HepG2 (cell line): ENCODE results near the gene PCED1B. TPM values are rescaled to one million over a fixed set of nuclear protein-coding genes. Genes with fewer than 3 reads are reported as not detected.

Experiments
- ATAC-seq: fragments of 200-7000 bp; cut with Tn5 transposase; 3 replicates; pipeline ENCODE4 v1.9.1; 2020; ENCODE audit warnings: mild to moderate bottlenecking, moderate library complexity
- BruUV-seq: library from RNA; stranded (reverse); fragments of 400-500 nt; replicated peaks from 2 replicates; lab custom pipeline; 2021; lab: Mats Ljungman, UMichigan
- CTCF ChIA-PET: fragments of 300-600 bp; formaldehyde crosslinking; extraction: SDS; loops from one replicate; lab custom pipeline; 2021; ENCODE audit warnings: low total read pairs, inconsistent platforms, low intra/inter-chr PET ratio; lab: Yijun Ruan, JAX
- POLR2A ChIA-PET: fragments of 350-600 bp; sonication (Branson Sonifier 250); formaldehyde crosslinking; loops from one replicate; lab custom pipeline; 2020; ENCODE audit warnings: antibody characterized with exemption, inconsistent platforms; lab: Yijun Ruan, JAX
- DNase-seq: peaks from one replicate; pipeline ENCODE4 v3.0.0-alpha.2; 2015; ENCODE audit warnings: low spot score
- FAIRE-seq: peaks from 3 replicates; lab custom pipeline; 2011; peaks lifted over from hg19 to GRCh38; lab: Jason Lieb, UNC
- H2AFZ ChIP-seq: one replicate; pipeline ENCODE4 v1.6.1; 2011; ENCODE audit warnings: low read length, inconsistent platforms
- H3K27ac ChIP-seq: fragments of 300-600 bp; 3 replicates; pipeline ENCODE4 v1.8.0; 2011; ENCODE audit warnings: mixed run types, mild to moderate bottlenecking, mixed read lengths, low read length, inconsistent platforms; ENCODE audit not compliant: insufficient read depth; ENCODE audit errors: extremely low read length
- H3K27me3 ChIP-seq, 2 experiments: fragments of 200-600 bp in 1 of 2; 2 replicates in 1 of 2; 3 replicates in 1 of 2; pipeline versions ENCODE4 v1.6.0 to v1.8.0; 2011; ENCODE audit warnings: low read length in 2 of 2, mild to moderate bottlenecking in 2 of 2, moderate library complexity in 2 of 2, inconsistent platforms in 1 of 2; ENCODE audit not compliant: insufficient read depth in 2 of 2, control insufficient read depth in 1 of 2
- H3K36me3 ChIP-seq, 2 experiments: fragments of 200-600 bp in 1 of 2; replicated peaks in 1 of 2; 2 replicates in 1 of 2; 3 replicates in 1 of 2; pipeline versions ENCODE4 v1.5.1 to v1.8.0; 2011; ENCODE audit warnings: low read length in 2 of 2, inconsistent platforms in 1 of 2; ENCODE audit not compliant: insufficient read depth in 2 of 2, control insufficient read depth in 1 of 2
- H3K4me1 ChIP-seq: 2 replicates; pipeline ENCODE4 v1.5.1; 2012; ENCODE audit warnings: low read length, inconsistent platforms; ENCODE audit not compliant: insufficient read depth
- H3K4me2 ChIP-seq: 2 replicates; pipeline ENCODE4 v1.6.0; 2011; ENCODE audit warnings: low read depth, low read length, inconsistent platforms
- H3K4me3 ChIP-seq, 3 experiments: fragments of 200-600 bp in 1 of 3; sonication (generic), shearing (Covaris generic) in 1 of 3; replicated peaks in 1 of 3; 2 replicates each; pipeline ENCODE4 v1.5.1; 2011 to 2016; ENCODE audit warnings: low read length in 3 of 3, inconsistent platforms in 2 of 3, low read depth in 2 of 3, mild to moderate bottlenecking in 2 of 3, control low read depth in 1 of 3, mixed read lengths in 1 of 3; ENCODE audit not compliant: insufficient read depth in 1 of 3
- H3K79me2 ChIP-seq: one replicate; pipeline ENCODE4 v1.6.1; 2011; ENCODE audit warnings: low read length, inconsistent platforms; ENCODE audit not compliant: insufficient read depth
- H3K9ac ChIP-seq: 2 replicates; pipeline ENCODE4 v1.6.0; 2011; ENCODE audit warnings: mild to moderate bottlenecking, low read depth, low read length, inconsistent platforms; ENCODE audit not compliant: insufficient read depth
- H3K9me3 ChIP-seq: 2 replicates; pipeline ENCODE4 v1.5.1; 2012; ENCODE audit warnings: mild to moderate bottlenecking, low read length
- H4K20me1 ChIP-seq: 2 replicates; pipeline ENCODE4 v1.6.0; 2011; ENCODE audit warnings: inconsistent platforms, mild to moderate bottlenecking, low read length, moderate library complexity; ENCODE audit not compliant: insufficient read depth
- FOXP1 ChIP-seq, 2 experiments: fragments of 450-650 bp in 1 of 2; IDR thresholded peaks; 2 replicates each; pipeline ENCODE4 v1.6.1; 2017 to 2018; ENCODE audit warnings: antibody characterized with exemption in 1 of 2
- GFI1 ChIP-seq: sonication (generic); formaldehyde crosslinking; IDR thresholded peaks from 2 replicates; pipeline ENCODE4 v1.5.0; 2020; ENCODE audit warnings: missing genetic modification reagents, mild to moderate bottlenecking, borderline replicate concordance
- PCBP2 ChIP-seq: fragments of 200-400 bp; formaldehyde crosslinking; optimal IDR thresholded peaks from 2 replicates; pipeline ENCODE3; 2018; ENCODE audit warnings: low read length, low read depth; ENCODE audit not compliant: poor library complexity, severe bottlenecking
- RARA ChIP-seq: IDR thresholded peaks from 2 replicates; pipeline ENCODE4 v1.6.1; 2016; ENCODE audit warnings: missing genetic modification reagents, missing compliant biosample characterization
- RFX3 ChIP-seq: IDR thresholded peaks from 2 replicates; pipeline ENCODE4 v1.6.1; 2016; ENCODE audit warnings: missing biosample characterization, missing genetic modification reagents
- RNF2 ChIP-seq: fragments of 450-650 bp; conservative IDR thresholded peaks from 2 replicates; pipeline ENCODE4 v1.6.1; 2016; ENCODE audit warnings: low read depth
- TGIF2 ChIP-seq: IDR thresholded peaks from 2 replicates; pipeline ENCODE4 v1.6.1; 2016; ENCODE audit warnings: control low read depth, missing compliant biosample characterization
- ZFP36L1 ChIP-seq: sonication (generic); formaldehyde crosslinking; IDR thresholded peaks from 2 replicates; pipeline ENCODE4 v1.8.0; 2022; ENCODE audit warnings: mild to moderate bottlenecking, missing genetic modification reagents, moderate library complexity
- ZNF121 ChIP-seq: sonication (generic); formaldehyde crosslinking; IDR thresholded peaks from 2 replicates; pipeline ENCODE4 v1.5.0; 2020; ENCODE audit warnings: mild to moderate bottlenecking, missing genetic modification reagents
- ZNF234 ChIP-seq: sonication (generic); formaldehyde crosslinking; conservative IDR thresholded peaks from 2 replicates; pipeline ENCODE4 v1.5.1; 2020; ENCODE audit warnings: mild to moderate bottlenecking, missing genetic modification reagents
- ZNF331 ChIP-seq: sonication (generic); formaldehyde crosslinking; IDR thresholded peaks from 2 replicates; pipeline ENCODE4 v1.4.0; 2020; ENCODE audit warnings: missing genetic modification reagents
- ZNF431 ChIP-seq: sonication (generic); formaldehyde crosslinking; IDR thresholded peaks from 2 replicates; pipeline ENCODE4 v1.9.0; 2022; ENCODE audit warnings: missing genetic modification reagents, low read depth, mild to moderate bottlenecking, borderline replicate concordance
- ZNF468 ChIP-seq: sonication (generic); formaldehyde crosslinking; IDR thresholded peaks from 2 replicates; pipeline ENCODE4 v1.8.0; 2022; ENCODE audit warnings: mild to moderate bottlenecking, moderate library complexity, missing genetic modification reagents
- ZNF792 ChIP-seq: IDR thresholded peaks from 2 replicates; pipeline ENCODE4 v1.6.1; 2016
- ZNF83 ChIP-seq: sonication (generic); formaldehyde crosslinking; IDR thresholded peaks from 2 replicates; pipeline ENCODE4 v1.4.0; 2020; ENCODE audit warnings: missing genetic modification reagents, mild to moderate bottlenecking, borderline replicate concordance
- WGBS: methylation state at CpG from one replicate; pipeline ENCODE4 v1.1.6; 2017; ENCODE audit warnings: low lambda C conversion rate; 5-methylcytosine and 5-hydroxymethylcytosine counted together
- in situ Hi-C: cut with HindIII; loops from 2 replicates; pipeline ENCODE4 v1.10.0; 2017; ENCODE audit warnings: low pct_unique_long_range_greater_than_20kb; ENCODE audit not compliant: extremely low pct_ligation_motif_present
- intact Hi-C: fragments of 100-400 bp; cut with micrococcal nuclease; formaldehyde crosslinking; loops from one replicate; pipeline ENCODE4 v1.10.0; 2022; ENCODE audit not compliant: unreplicated experiment
- polyA plus RNA-seq, 8 experiments: library from polyadenylated mRNA; depleted of rRNA in 3 of 8; stranded (reverse) in 7 of 8; unstranded in 1 of 8; fragments of >200 nt; fragmentation: Illumina TruSeq in 4 of 8; extraction: Trizol in 4 of 8; gene quantifications; 2 replicates each; pipeline versions ENCODE4 v1.2.1 to v1.2.3, GENCODE V29; 2011 to 2016; ENCODE audit warnings: low read depth in 4 of 8, missing spikeins in 1 of 8, mixed read lengths in 1 of 8; ENCODE audit not compliant: insufficient read depth in 1 of 8
- total RNA-seq, 5 experiments: library from RNA; depleted of rRNA; stranded (reverse); fragments of >200 nt; fragmentation: Illumina TruSeq; extraction: Trizol; gene quantifications; 2 replicates each; pipeline ENCODE4 v1.2.3, GENCODE V29; 2016; ENCODE audit warnings: low read depth in 1 of 5
- TF ChIP-seq, protein P1 (sequence below): sonication (generic); formaldehyde crosslinking; IDR thresholded peaks from 2 replicates; pipeline ENCODE4 v1.5.0; 2020; ENCODE audit warnings: mild to moderate bottlenecking, low read depth, missing genetic modification reagents, borderline replicate concordance
- TF ChIP-seq, protein P2 (sequence below), 2 experiments: sonication (generic) in 1 of 2; formaldehyde crosslinking in 1 of 2; IDR thresholded peaks; 2 replicates each; pipeline versions ENCODE4 v1.6.1 to v1.9.0; 2014 to 2022; ENCODE audit warnings: antibody characterized with exemption in 1 of 2, borderline replicate concordance in 1 of 2, inconsistent platforms in 1 of 2, low read depth in 1 of 2, missing genetic modification reagents in 1 of 2

The PCED1B gene
- total and polyA plus RNA-seq, 2 of the 13 experiments (the other 11 are each of a cell fraction or from before 2014, with no cell fraction given) = 0.11 to 0.37 TPM

DNA sequence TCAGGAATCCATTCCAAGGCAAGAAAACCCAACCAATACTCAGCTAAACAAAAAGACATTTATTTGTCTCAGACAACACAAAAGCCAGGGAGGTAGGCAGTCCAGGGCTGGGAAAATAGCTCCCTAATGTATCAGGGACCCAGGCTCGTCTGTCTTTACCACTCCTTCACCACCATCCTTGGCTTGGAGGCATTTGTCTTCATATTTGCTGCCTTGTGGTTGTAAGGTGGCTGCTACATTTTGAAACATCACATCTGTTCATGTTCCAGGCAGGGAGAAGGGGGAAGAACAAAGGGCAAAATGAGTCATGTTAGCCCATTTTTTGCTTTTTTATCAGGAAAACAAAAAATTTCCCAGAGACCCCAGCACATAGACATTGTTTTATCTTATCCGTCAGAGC lies 44.8 kb upstream of the PCED1B start:
- no peak for DNase-seq
- Histone ChIP-seq H3K79me2 (no peaks in the 10 kb centered on the region), H3K4me2 (no peak overlapping the region), H3K9me3 (no peaks in the 10 kb centered on the region), H3K9ac (no peak overlapping the region), H3K4me1 (no peaks in the 10 kb centered on the region), H3K27me3 (no peaks in the 10 kb centered on the region; a peak in 2 of 5 replicates), H2AFZ (no peak overlapping the region), H3K4me3 (no peak overlapping the region), H3K36me3 (no peaks in the 10 kb centered on the region), H4K20me1 (no peaks in the 10 kb centered on the region), H3K27ac (no peak overlapping the region)
- WGBS = 30% methylated on average over 2 of the region's 2 CpGs
- FAIRE-seq = no peak
- TF ChIP-seq ZNF234 (no peak), RFX3 (CRISPR knock-in tag) (no peak), ZNF121 (CRISPR knock-in tag) (no peak), ZNF468 (CRISPR knock-in tag) (no peak), ZNF331 (CRISPR knock-in tag) (no peak), ZFP36L1 (CRISPR knock-in tag) (no peak), GFI1 (no peak), TGIF2 (no peak), ZNF792 (CRISPR knock-in tag) (no peak), ZNF83 (no peak), RARA (no peak), ZNF431 (CRISPR knock-in tag) (no peak), RNF2 (no peak), FOXP1 (IDR thresholded peaks at IDR 0.05) (no peak), FOXP1 (CRISPR knock-in tag; IDR thresholded peaks at IDR 0.05) (no peak), PCBP2 (no peak)
- TF ChIP-seq, protein P1, sequence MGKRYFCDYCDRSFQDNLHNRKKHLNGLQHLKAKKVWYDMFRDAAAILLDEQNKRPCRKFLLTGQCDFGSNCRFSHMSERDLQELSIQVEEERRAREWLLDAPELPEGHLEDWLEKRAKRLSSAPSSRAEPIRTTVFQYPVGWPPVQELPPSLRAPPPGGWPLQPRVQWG = no peak
- TF ChIP-seq, protein P2, sequence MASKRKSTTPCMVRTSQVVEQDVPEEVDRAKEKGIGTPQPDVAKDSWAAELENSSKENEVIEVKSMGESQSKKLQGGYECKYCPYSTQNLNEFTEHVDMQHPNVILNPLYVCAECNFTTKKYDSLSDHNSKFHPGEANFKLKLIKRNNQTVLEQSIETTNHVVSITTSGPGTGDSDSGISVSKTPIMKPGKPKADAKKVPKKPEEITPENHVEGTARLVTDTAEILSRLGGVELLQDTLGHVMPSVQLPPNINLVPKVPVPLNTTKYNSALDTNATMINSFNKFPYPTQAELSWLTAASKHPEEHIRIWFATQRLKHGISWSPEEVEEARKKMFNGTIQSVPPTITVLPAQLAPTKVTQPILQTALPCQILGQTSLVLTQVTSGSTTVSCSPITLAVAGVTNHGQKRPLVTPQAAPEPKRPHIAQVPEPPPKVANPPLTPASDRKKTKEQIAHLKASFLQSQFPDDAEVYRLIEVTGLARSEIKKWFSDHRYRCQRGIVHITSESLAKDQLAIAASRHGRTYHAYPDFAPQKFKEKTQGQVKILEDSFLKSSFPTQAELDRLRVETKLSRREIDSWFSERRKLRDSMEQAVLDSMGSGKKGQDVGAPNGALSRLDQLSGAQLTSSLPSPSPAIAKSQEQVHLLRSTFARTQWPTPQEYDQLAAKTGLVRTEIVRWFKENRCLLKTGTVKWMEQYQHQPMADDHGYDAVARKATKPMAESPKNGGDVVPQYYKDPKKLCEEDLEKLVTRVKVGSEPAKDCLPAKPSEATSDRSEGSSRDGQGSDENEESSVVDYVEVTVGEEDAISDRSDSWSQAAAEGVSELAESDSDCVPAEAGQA (IDR thresholded peaks at IDR 0.05; ENCODE audit: low read depth) = no peak
- TF ChIP-seq, protein P2 (CRISPR knock-in tag; IDR thresholded peaks at IDR 0.05; ENCODE audit: borderline replicate concordance) = no peak
- in situ Hi-C loops (loop anchor here (5.0 kb wide), 1 partner anchor 273 kb away; no protein-coding TSS in a partner anchor), intact Hi-C loops (loop anchor here (5.0 kb wide), 1 partner anchor 653 kb away; no protein-coding TSS in a partner anchor)
- ChIA-PET CTCF (no interaction called here), POLR2A (no interaction called here)
- no TSS peak for BruUV-seq
- no peak for ATAC-seq
